Measurements from ENCODE around the gene DPP9.

Gene DPP9

GRCh38 chr19:4692251-4693077, 31.2 kb downstream of the DPP9 start:
- Histone ChIP-seq H3K9me3 (ENCODE audit: low read depth, low read length) (no peaks in the 10 kb centered on the region), H3K9ac (ENCODE audit: insufficient read length) (no peak overlapping the region), H3K4me3 (no peak overlapping the region), H3K36me3 (ENCODE audit: insufficient read depth, low read length) (peaks cover 11% of the 10 kb centered on the region), H3K27ac (no peak overlapping the region)
- DNase-seq (ENCODE audit: low read depth, low spot score), result no peak
- TF ChIP-seq EZH2 (IDR thresholded peaks at IDR 0.05), result no peak

- TF ChIP-seq POLR2AphosphoS5 (IDR thresholded peaks at IDR 0.05; ENCODE audit: borderline replicate concordance, low read depth, low read length) (no peak), FOXP2 (optimal IDR thresholded peaks at IDR 0.05; ENCODE audit: control extremely low read depth, extremely low read length, insufficient read depth) (no peak), EZH2 (IDR thresholded peaks at IDR 0.05) (no peak)
- no peak for DNase-seq (ENCODE audit: low read depth, low spot score)
- Histone ChIP-seq H3K4me3 (no peak overlapping the region), H3K9ac (ENCODE audit: insufficient read length) (no peak overlapping the region), H3K36me3 (ENCODE audit: insufficient read depth, low read length) (peaks cover 11% of the 10 kb centered on the region), H3K27ac (no peak overlapping the region), H3K9me3 (ENCODE audit: low read depth, low read length) (no peaks in the 10 kb centered on the region)
Measured at GRCh38 chr19:4691373-4691772, 32.3 kb downstream of the DPP9 start.

GRCh38 chr19:4690361-4690760, 33.3 kb downstream of the DPP9 start:
- DNase-seq (ENCODE audit: low read depth, low spot score), result no peak
- TF ChIP-seq POLR2AphosphoS5 (IDR thresholded peaks at IDR 0.05; ENCODE audit: borderline replicate concordance, low read depth, low read length) (no peak), EZH2 (IDR thresholded peaks at IDR 0.05) (no peak), FOXP2 (optimal IDR thresholded peaks at IDR 0.05; ENCODE audit: control extremely low read depth, extremely low read length, insufficient read depth) (no peak)
- H3K9me3 ChIP-seq (ENCODE audit: low read depth, low read length), result no peaks in the 10 kb centered on the region
- no peak overlapping the region for H3K4me3 ChIP-seq
- H3K36me3 ChIP-seq (ENCODE audit: insufficient read depth, low read length), result peaks cover 11% of the 10 kb centered on the region
- no peak overlapping the region for H3K9ac ChIP-seq (ENCODE audit: insufficient read length)
- H3K27ac ChIP-seq, result no peak overlapping the region

- TF ChIP-seq FOXP2 (optimal IDR thresholded peaks at IDR 0.05; ENCODE audit: control extremely low read depth, extremely low read length, insufficient read depth) (no peak), EZH2 (IDR thresholded peaks at IDR 0.05) (no peak), POLR2AphosphoS5 (IDR thresholded peaks at IDR 0.05; ENCODE audit: borderline replicate concordance, low read depth, low read length) (no peak)
- Histone ChIP-seq H3K9me3 (ENCODE audit: low read depth, low read length) (no peaks in the 10 kb centered on the region), H3K9ac (ENCODE audit: insufficient read length) (no peak overlapping the region), H3K27ac (no peak overlapping the region), H3K4me3 (no peak overlapping the region), H3K36me3 (ENCODE audit: insufficient read depth, low read length) (peaks cover 11% of the 10 kb centered on the region)
- DNase-seq (ENCODE audit: low read depth, low spot score), result no peak
Measured at GRCh38 chr19:4689403-4689802, 34.2 kb downstream of the DPP9 start.

GRCh38 chr19:4688587-4688986, 35.1 kb downstream of the DPP9 start:
- no peak overlapping the region for H3K9ac ChIP-seq (ENCODE audit: insufficient read length)
- no peak overlapping the region for H3K27ac ChIP-seq
- DNase-seq (ENCODE audit: low read depth, low spot score), result no peak
- no peaks in the 10 kb centered on the region for H3K9me3 ChIP-seq (ENCODE audit: low read depth, low read length)
- peaks cover 4% of the 10 kb centered on the region; the same call in 1 of the 2 replicates for H3K36me3 ChIP-seq (ENCODE audit: insufficient read depth, low read length)
- TF ChIP-seq POLR2AphosphoS5 (IDR thresholded peaks at IDR 0.05; ENCODE audit: borderline replicate concordance, low read depth, low read length) (no peak), FOXP2 (optimal IDR thresholded peaks at IDR 0.05; ENCODE audit: control extremely low read depth, extremely low read length, insufficient read depth) (no peak), EZH2 (IDR thresholded peaks at IDR 0.05) (no peak)
- H3K4me3 ChIP-seq, result no peak overlapping the region

GRCh38 chr19:4687396-4687795, 36.2 kb downstream of the DPP9 start:
- DNase-seq (ENCODE audit: low read depth, low spot score), result no peak
- no peak overlapping the region for H3K4me3 ChIP-seq
- no peak for TF ChIP-seq FOXP2 (optimal IDR thresholded peaks at IDR 0.05; ENCODE audit: control extremely low read depth, extremely low read length, insufficient read depth)
- TF ChIP-seq POLR2AphosphoS5 (IDR thresholded peaks at IDR 0.05; ENCODE audit: borderline replicate concordance, low read depth, low read length), result no peak
- no peak for TF ChIP-seq EZH2 (IDR thresholded peaks at IDR 0.05)
- H3K9me3 ChIP-seq (ENCODE audit: low read depth, low read length), result no peaks in the 10 kb centered on the region
- H3K36me3 ChIP-seq (ENCODE audit: insufficient read depth, low read length), result no peaks in the 10 kb centered on the region; the same call in 1 of the 2 replicates
- no peak overlapping the region for H3K27ac ChIP-seq
- H3K9ac ChIP-seq (ENCODE audit: insufficient read length), result no peak overlapping the region

GRCh38 chr19:4686700-4687099, 36.9 kb downstream of the DPP9 start:
- no peak overlapping the region for H3K9ac ChIP-seq (ENCODE audit: insufficient read length)
- H3K9me3 ChIP-seq (ENCODE audit: low read depth, low read length), result no peaks in the 10 kb centered on the region
- H3K27ac ChIP-seq, result no peak overlapping the region
- no peak overlapping the region for H3K4me3 ChIP-seq
- TF ChIP-seq POLR2AphosphoS5 (IDR thresholded peaks at IDR 0.05; ENCODE audit: borderline replicate concordance, low read depth, low read length), result no peak
- no peak for TF ChIP-seq EZH2 (IDR thresholded peaks at IDR 0.05)
- TF ChIP-seq FOXP2 (optimal IDR thresholded peaks at IDR 0.05; ENCODE audit: control extremely low read depth, extremely low read length, insufficient read depth), result no peak
- no peaks in the 10 kb centered on the region; the same call in 1 of the 2 replicates for H3K36me3 ChIP-seq (ENCODE audit: insufficient read depth, low read length)
- no peak for DNase-seq (ENCODE audit: low read depth, low spot score)

- Histone ChIP-seq H3K36me3 (ENCODE audit: insufficient read depth, low read length) (no peaks in the 10 kb centered on the region; the same call in 1 of the 2 replicates), H3K27ac (no peak overlapping the region)
- TF ChIP-seq POLR2AphosphoS5 (IDR thresholded peaks at IDR 0.05; ENCODE audit: borderline replicate concordance, low read depth, low read length), result no peak
- no peak for TF ChIP-seq EZH2 (IDR thresholded peaks at IDR 0.05)
- TF ChIP-seq FOXP2 (optimal IDR thresholded peaks at IDR 0.05; ENCODE audit: control extremely low read depth, extremely low read length, insufficient read depth), result no peak
Measured at GRCh38 chr19:4684312-4685095, 39.1 kb downstream of the DPP9 start.

More at GRCh38 chr19:4684312-4685095, 39.1 kb downstream of the DPP9 start:
- DNase-seq (ENCODE audit: low read depth, low spot score), result no peak
- Histone ChIP-seq H3K4me3 (no peak overlapping the region), H3K9ac (ENCODE audit: insufficient read length) (no peak overlapping the region), H3K9me3 (ENCODE audit: low read depth, low read length) (no peaks in the 10 kb centered on the region)

All from SK-N-MC (cell line).